ENCODE results near the gene BMP7. TPM values are rescaled to one million over a fixed set of nuclear protein-coding genes. Genes with fewer than 3 reads are reported as not detected.

BMP7 gene
- total RNA-seq, 1 experiment from 2014 or later: 7.5 TPM

DNA sequence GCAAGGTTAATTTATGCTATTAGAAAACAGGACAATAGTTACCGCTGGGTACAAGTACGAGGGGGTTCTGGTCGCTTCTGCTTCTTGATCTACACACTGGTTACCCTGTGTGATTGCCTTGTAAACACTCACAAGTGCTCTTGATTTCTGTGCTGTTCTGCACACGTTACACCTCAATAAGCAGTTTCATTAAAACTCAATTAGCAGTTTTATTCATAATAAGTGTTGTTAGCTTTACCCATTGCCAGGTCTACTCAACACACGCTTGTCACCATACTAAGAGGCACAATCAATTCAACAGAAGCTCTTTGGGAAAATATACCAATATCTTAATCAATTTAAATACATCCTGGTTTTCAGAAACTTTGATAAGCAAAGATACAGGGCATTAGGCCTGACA lies 20.4 kb downstream of the BMP7 start:
- intact Hi-C loops (cut with micrococcal nuclease; ENCODE audit: unreplicated experiment): no loop called here
- CTCF ChIA-PET: no interaction called here
- H3K4me3 ChIP-seq (ENCODE audit: low read depth, low read length, poor library complexity, severe bottlenecking): no peak overlapping the region
- POLR2A ChIA-PET (ENCODE audit: low non-redundant PET): no interaction called here
- H3K27me3 ChIP-seq (replicated peaks; ENCODE audit: insufficient read depth, low read depth, low read length, poor library complexity): no peaks in the 10 kb centered on the region
- no peaks in the 10 kb centered on the region for H3K9me3 ChIP-seq (ENCODE audit: low read depth, low read length, poor library complexity, severe bottlenecking)
- H3K4me1 ChIP-seq (ENCODE audit: insufficient read depth, low read length, poor library complexity, severe bottlenecking): peaks cover 14% of the 10 kb centered on the region
- DNase-seq (ENCODE audit: low spot score): no peak
- no peak overlapping the region for H3K27ac ChIP-seq (ENCODE audit: low read depth, low read length, poor library complexity, severe bottlenecking)
- BruUV-seq (replicated peaks): no TSS peak
- TF ChIP-seq CTCF (conservative IDR thresholded peaks at IDR 0.05; ENCODE audit: low read depth, low read length) (no peak), EZH2 (IDR thresholded peaks at IDR 0.05; ENCODE audit: borderline replicate concordance, low read depth, low read length, poor library complexity, severe bottlenecking) (no peak)
- no peaks in the 10 kb centered on the region for H3K36me3 ChIP-seq (ENCODE audit: insufficient read depth, low read length, poor library complexity, severe bottlenecking)

- no peak for DNase-seq (ENCODE audit: low spot score)
- Histone ChIP-seq H3K27ac (ENCODE audit: low read depth, low read length, poor library complexity, severe bottlenecking) (no peak overlapping the region), H3K36me3 (ENCODE audit: insufficient read depth, low read length, poor library complexity, severe bottlenecking) (no peaks in the 10 kb centered on the region), H3K4me3 (ENCODE audit: low read depth, low read length, poor library complexity, severe bottlenecking) (no peak overlapping the region), H3K27me3 (replicated peaks; ENCODE audit: insufficient read depth, low read depth, low read length, poor library complexity) (no peaks in the 10 kb centered on the region), H3K9me3 (ENCODE audit: low read depth, low read length, poor library complexity, severe bottlenecking) (no peaks in the 10 kb centered on the region), H3K4me1 (ENCODE audit: insufficient read depth, low read length, poor library complexity, severe bottlenecking) (peaks cover 7% of the 10 kb centered on the region)
- no TSS peak for BruUV-seq (replicated peaks)
- TF ChIP-seq CTCF (conservative IDR thresholded peaks at IDR 0.05; ENCODE audit: low read depth, low read length) (no peak), EZH2 (IDR thresholded peaks at IDR 0.05; ENCODE audit: borderline replicate concordance, low read depth, low read length, poor library complexity, severe bottlenecking) (no peak)
- intact Hi-C loops (cut with micrococcal nuclease; ENCODE audit: unreplicated experiment): no loop called here
- ChIA-PET CTCF (no interaction called here), POLR2A (ENCODE audit: low non-redundant PET) (no interaction called here)
Observed at GRCh38 chr20:57244627-57245214, 21.7 kb downstream of the BMP7 start.

- DNase-seq (ENCODE audit: low spot score): no peak
- POLR2A ChIA-PET (ENCODE audit: low non-redundant PET): no interaction called here
- Histone ChIP-seq H3K27me3 (replicated peaks; ENCODE audit: insufficient read depth, low read depth, low read length, poor library complexity) (no peaks in the 10 kb centered on the region), H3K36me3 (ENCODE audit: insufficient read depth, low read length, poor library complexity, severe bottlenecking) (no peaks in the 10 kb centered on the region), H3K9me3 (ENCODE audit: low read depth, low read length, poor library complexity, severe bottlenecking) (no peaks in the 10 kb centered on the region), H3K4me1 (ENCODE audit: insufficient read depth, low read length, poor library complexity, severe bottlenecking) (peaks cover 7% of the 10 kb centered on the region), H3K4me3 (ENCODE audit: low read depth, low read length, poor library complexity, severe bottlenecking) (no peak overlapping the region), H3K27ac (ENCODE audit: low read depth, low read length, poor library complexity, severe bottlenecking) (no peak overlapping the region)
- no TSS peak for BruUV-seq (replicated peaks)
- CTCF ChIA-PET: no interaction called here
- TF ChIP-seq EZH2 (IDR thresholded peaks at IDR 0.05; ENCODE audit: borderline replicate concordance, low read depth, low read length, poor library complexity, severe bottlenecking) (no peak), CTCF (conservative IDR thresholded peaks at IDR 0.05; ENCODE audit: low read depth, low read length) (no peak)
- intact Hi-C loops (cut with micrococcal nuclease; ENCODE audit: unreplicated experiment): no loop called here
Observed at GRCh38 chr20:57244221-57244585, 22.2 kb downstream of the BMP7 start.

Measured in A673 (cell line).